OCI-LY7 (cell line): ENCODE measurements around the gene TSPAN9. TPM values are rescaled to one million over a fixed set of nuclear protein-coding genes. Genes with fewer than 3 reads are reported as not detected.

Experiments
- BruUV-seq: library from RNA; stranded (reverse); fragments of 400-500 nt; replicated peaks from 2 replicates; lab custom pipeline; 2021; lab: Mats Ljungman, UMichigan
- CTCF ChIA-PET: fragments of 300-600 bp; sonication (Branson Sonifier 250); formaldehyde crosslinking; loops from one replicate; lab custom pipeline; 2022; ENCODE audit warnings: antibody characterized with exemption; ENCODE audit not compliant: unreplicated experiment; lab: Charles Lee
- POLR2A ChIA-PET: fragments of 300-600 bp; sonication (Branson Sonifier 250); formaldehyde crosslinking; loops from one replicate; lab custom pipeline; 2022; ENCODE audit warnings: antibody characterized with exemption; lab: Charles Lee
- DNase-seq: peaks from one replicate; pipeline ENCODE4 v3.0.0-alpha.2; 2015; ENCODE audit warnings: low spot score
- H2AFZ ChIP-seq: fragments of 200-600 bp; sonication (generic), shearing (Covaris generic); 2 replicates; pipeline ENCODE4 v1.6.1; 2014; ENCODE audit warnings: mild to moderate bottlenecking, antibody characterized with exemption, low read length, moderate library complexity
- H3K27ac ChIP-seq: fragments of 200-600 bp; sonication (generic); 2 replicates; pipeline ENCODE4 v1.5.1; 2014; ENCODE audit warnings: mixed run types, low read depth, mild to moderate bottlenecking, moderate library complexity, low read length, inconsistent platforms; ENCODE audit not compliant: poor library complexity, severe bottlenecking
- H3K36me3 ChIP-seq: fragments of 200-600 bp; sonication (generic); 2 replicates; pipeline ENCODE4 v1.6.1; 2014; ENCODE audit warnings: mild to moderate bottlenecking, antibody characterized with exemption, low read length, moderate library complexity, mixed read lengths; ENCODE audit not compliant: insufficient read depth
- H3K4me1 ChIP-seq: fragments of 200-600 bp; sonication (generic); 2 replicates; pipeline ENCODE4 v1.5.1; 2014; ENCODE audit warnings: mild to moderate bottlenecking, low read length; ENCODE audit not compliant: insufficient read depth, poor library complexity, severe bottlenecking
- H3K4me2 ChIP-seq: fragments of 200-600 bp; sonication (generic); 2 replicates; pipeline ENCODE4 v1.6.1; 2014; ENCODE audit warnings: mild to moderate bottlenecking, low read length
- H3K4me3 ChIP-seq: fragments of 200-600 bp; sonication (generic); 2 replicates; pipeline ENCODE4 v1.5.1; 2014; ENCODE audit warnings: mild to moderate bottlenecking, low read depth, low read length; ENCODE audit not compliant: poor library complexity, severe bottlenecking
- H3K79me2 ChIP-seq: fragments of 200-600 bp; sonication (generic); 2 replicates; pipeline ENCODE4 v1.6.1; 2016; ENCODE audit warnings: low read depth, mild to moderate bottlenecking, low read length, moderate library complexity, mixed read lengths; ENCODE audit not compliant: insufficient read depth
- H3K9me2 ChIP-seq: fragments of 200-600 bp; sonication (generic); 2 replicates; pipeline ENCODE4 v1.6.1; 2016; ENCODE audit warnings: mild to moderate bottlenecking, low read length, mixed read lengths; ENCODE audit not compliant: insufficient read depth
- H3K9me3 ChIP-seq: fragments of 200-600 bp; sonication (generic); 2 replicates; pipeline ENCODE4 v1.6.1; 2014; ENCODE audit warnings: mild to moderate bottlenecking, mixed run types, low read length, mixed read lengths
- H4K20me1 ChIP-seq: fragments of 200-600 bp; sonication (generic); 2 replicates; pipeline ENCODE4 v1.6.1; 2014; ENCODE audit warnings: mild to moderate bottlenecking, antibody characterized with exemption, low read length, moderate library complexity, mixed read lengths; ENCODE audit not compliant: insufficient read depth
- CTCF ChIP-seq: fragments of 200-600 bp; sonication (generic); conservative IDR thresholded peaks from 2 replicates; pipeline ENCODE4 v1.5.1; 2014; ENCODE audit warnings: mild to moderate bottlenecking, antibody characterized with exemption, low read length, moderate library complexity, mixed read lengths
- EZH2phosphoT487 ChIP-seq: fragments of 200-600 bp; sonication (generic); IDR thresholded peaks from 2 replicates; pipeline ENCODE4 v1.6.1; 2018; ENCODE audit warnings: low read depth, borderline replicate concordance, mild to moderate bottlenecking, mixed run types, antibody characterized with exemption, low read length, moderate library complexity, mixed read lengths
- intact Hi-C: fragments of 100-400 bp; cut with micrococcal nuclease; formaldehyde crosslinking; loops from one replicate; pipeline ENCODE4 v1.10.0; 2022; ENCODE audit not compliant: unreplicated experiment
- total RNA-seq, 2 experiments: library from RNA; depleted of rRNA in 1 of 2; stranded (reverse); fragments of >200 nt in 1 of 2; shearing (Covaris generic) in 1 of 2; gene quantifications; 2 replicates each; pipeline ENCODE4 v1.2.3, GENCODE V29; 2014 to 2022

The TSPAN9 gene
- total RNA-seq, 2 experiments from 2014 or later: 0.50 to 0.74 TPM

- TF ChIP-seq EZH2phosphoT487: no peak
- peak; percentile 97 for TF ChIP-seq CTCF
- peak; percentile 49 for DNase-seq
- Histone ChIP-seq H3K36me3 (no peaks in the 10 kb centered on the region), H3K27ac (no peak overlapping the region), H4K20me1 (no peaks in the 10 kb centered on the region), H3K9me3 (no peaks in the 10 kb centered on the region), H3K4me1 (no peaks in the 10 kb centered on the region), H3K4me3 (no peak overlapping the region), H3K4me2 (no peak overlapping the region), H3K79me2 (no peaks in the 10 kb centered on the region), H3K9me2 (no peaks in the 10 kb centered on the region), H2AFZ (no peak overlapping the region)
- POLR2A ChIA-PET: no interaction called here
- CTCF ChIA-PET: interaction anchor here (1.1 kb wide), 1 partner anchor 25 kb away, joined by 3 read pairs; no protein-coding TSS in a partner anchor
- BruUV-seq: no TSS peak
- intact Hi-C loops: loop anchor here (1.0 to 5.0 kb wide), 2 partner anchors 68 to 131 kb away; no protein-coding TSS in a partner anchor
These were observed 125.7 kb downstream of the TSPAN9 start for GRCh38 chr12:3202734-3203446.

GRCh38 chr12:3203713-3204112 is 126.5 kb downstream of the TSPAN9 start:
- H3K9me2 ChIP-seq: no peaks in the 10 kb centered on the region
- no peak overlapping the region for H2AFZ ChIP-seq
- no TSS peak for BruUV-seq
- H3K9me3 ChIP-seq: no peaks in the 10 kb centered on the region
- CTCF ChIA-PET: interaction anchor here (1.1 kb wide), 1 partner anchor 24 kb away, joined by 3 read pairs; no protein-coding TSS in a partner anchor
- H3K4me2 ChIP-seq: no peak overlapping the region
- no peaks in the 10 kb centered on the region for H3K4me1 ChIP-seq
- no peak overlapping the region for H3K27ac ChIP-seq
- POLR2A ChIA-PET: no interaction called here
- no peak for DNase-seq
- TF ChIP-seq CTCF (no peak), EZH2phosphoT487 (no peak)
- intact Hi-C loops: loop anchor here (1.0 to 5.0 kb wide), 2 partner anchors 68 to 131 kb away; no protein-coding TSS in a partner anchor
- H4K20me1 ChIP-seq: no peaks in the 10 kb centered on the region
- no peaks in the 10 kb centered on the region for H3K79me2 ChIP-seq
- no peak overlapping the region for H3K4me3 ChIP-seq
- H3K36me3 ChIP-seq: no peaks in the 10 kb centered on the region

GRCh38 chr12:3204143-3204542 is 127.0 kb downstream of the TSPAN9 start:
- intact Hi-C loops: loop anchor here (5.0 kb wide), 1 partner anchor 132 kb away; no protein-coding TSS in a partner anchor
- BruUV-seq: no TSS peak
- Histone ChIP-seq H3K4me3 (no peak overlapping the region), H4K20me1 (no peaks in the 10 kb centered on the region), H3K27ac (no peak overlapping the region), H3K4me2 (no peak overlapping the region), H3K9me3 (no peaks in the 10 kb centered on the region), H3K79me2 (no peaks in the 10 kb centered on the region), H3K4me1 (no peaks in the 10 kb centered on the region), H3K9me2 (no peaks in the 10 kb centered on the region), H3K36me3 (no peaks in the 10 kb centered on the region), H2AFZ (no peak overlapping the region)
- ChIA-PET POLR2A (no interaction called here), CTCF (no interaction called here)
- TF ChIP-seq CTCF (no peak), EZH2phosphoT487 (no peak)
- DNase-seq: no peak
